GM23248 (cell line): ENCODE data around the gene ADSS1. TPM values are rescaled to one million over a fixed set of nuclear protein-coding genes. Genes with fewer than 3 reads are reported as not detected.

ENCODE experiments used
- DNase-seq: peaks from one replicate; pipeline ENCODE4 v3.0.0-alpha.2; 2015
- H2AFZ ChIP-seq: fragments of 200-600 bp; sonication (generic); 2 replicates; pipeline ENCODE4 v1.6.1; 2016; ENCODE audit warnings: antibody characterized with exemption
- H3F3A ChIP-seq: fragments of 200-600 bp; sonication (generic); 2 replicates; pipeline ENCODE4 v1.6.1; 2016; ENCODE audit warnings: mild to moderate bottlenecking, antibody characterized with exemption, mixed run types; ENCODE audit not compliant: insufficient read depth
- H3K27ac ChIP-seq: fragments of 200-600 bp; sonication (generic); 2 replicates; pipeline ENCODE4 v1.5.1; 2016; ENCODE audit warnings: mild to moderate bottlenecking
- H3K27me3 ChIP-seq: fragments of 200-600 bp; sonication (generic); replicated peaks from 2 replicates; pipeline ENCODE4 v1.6.1; 2016; ENCODE audit warnings: mild to moderate bottlenecking; ENCODE audit not compliant: insufficient read depth
- H3K36me3 ChIP-seq: fragments of 200-600 bp; sonication (generic); 2 replicates; pipeline ENCODE4 v1.6.1; 2016; ENCODE audit warnings: low read depth, mild to moderate bottlenecking
- H3K4me1 ChIP-seq: fragments of 200-600 bp; sonication (generic); 2 replicates; pipeline ENCODE4 v1.6.1; 2016; ENCODE audit warnings: mild to moderate bottlenecking; ENCODE audit not compliant: insufficient read depth
- H3K4me2 ChIP-seq: fragments of 200-600 bp; sonication (generic); one replicate; pipeline ENCODE4 v1.6.1; 2016; ENCODE audit warnings: mild to moderate bottlenecking; ENCODE audit not compliant: unreplicated experiment
- H3K4me3 ChIP-seq: fragments of 200-600 bp; sonication (generic); 2 replicates; pipeline ENCODE4 v1.5.1; 2016; ENCODE audit warnings: mild to moderate bottlenecking
- H3K79me2 ChIP-seq: fragments of 200-600 bp; sonication (generic); 2 replicates; pipeline ENCODE4 v1.6.1; 2016; ENCODE audit warnings: mild to moderate bottlenecking; ENCODE audit not compliant: insufficient read depth
- H3K9ac ChIP-seq: fragments of 200-600 bp; sonication (generic); 2 replicates; pipeline ENCODE4 v1.6.1; 2016; ENCODE audit warnings: mild to moderate bottlenecking
- H3K9me2 ChIP-seq: fragments of 200-600 bp; sonication (generic); 2 replicates; pipeline ENCODE4 v1.6.1; 2016; ENCODE audit warnings: mixed run types, mild to moderate bottlenecking, moderate library complexity; ENCODE audit not compliant: insufficient read depth
- H3K9me3 ChIP-seq: fragments of 200-600 bp; sonication (generic); one replicate; pipeline ENCODE4 v1.6.1; 2017; ENCODE audit warnings: low read depth
- H4K20me1 ChIP-seq: fragments of 200-600 bp; sonication (generic); 2 replicates; pipeline ENCODE4 v1.6.0; 2016; ENCODE audit not compliant: insufficient read depth
- EZH2 ChIP-seq: fragments of 200-600 bp; sonication (generic); IDR thresholded peaks from 2 replicates; pipeline ENCODE4 v1.6.1; 2018; ENCODE audit warnings: antibody characterized with exemption, mild to moderate bottlenecking; ENCODE audit not compliant: insufficient read depth, poor library complexity, severe bottlenecking
- EZH2phosphoT487 ChIP-seq: fragments of 200-600 bp; sonication (generic); IDR thresholded peaks from 2 replicates; pipeline ENCODE4 v1.6.1; 2018; ENCODE audit warnings: antibody characterized with exemption, moderate library complexity, mild to moderate bottlenecking, low read depth; ENCODE audit not compliant: insufficient read depth
- WGBS, 2 experiments: methylation state at CpG; one replicate each; pipeline ENCODE4 v1.1.6; 2015 to 2017; ENCODE audit warnings: low lambda C conversion rate in 2 of 2, low coverage in 1 of 2; ENCODE audit errors: missing lambda C conversion rate in 2 of 2; 5-methylcytosine and 5-hydroxymethylcytosine counted together
- in situ Hi-C: fragments of 300-500 bp; cut with MboI; formaldehyde crosslinking; loops from 2 replicates; pipeline ENCODE4 v1.15.0; 2020
- polyA plus RNA-seq: library from polyadenylated mRNA; unstranded; fragments of >200 nt; fragmentation: Nextera tagmentation; extraction: Ambion mirVana; gene quantifications from 2 replicates; pipeline ENCODE4 v1.2.1, GENCODE V29; 2016
- total RNA-seq: library from RNA; depleted of rRNA; stranded (reverse); fragments of >200 nt; shearing (Covaris generic); gene quantifications from 2 replicates; pipeline ENCODE4 v1.2.3, GENCODE V29; 2014

ADSS1 gene
- total and polyA plus RNA-seq, 2 experiments from 2014 or later: 3.7 to 7.1 TPM

DNA sequence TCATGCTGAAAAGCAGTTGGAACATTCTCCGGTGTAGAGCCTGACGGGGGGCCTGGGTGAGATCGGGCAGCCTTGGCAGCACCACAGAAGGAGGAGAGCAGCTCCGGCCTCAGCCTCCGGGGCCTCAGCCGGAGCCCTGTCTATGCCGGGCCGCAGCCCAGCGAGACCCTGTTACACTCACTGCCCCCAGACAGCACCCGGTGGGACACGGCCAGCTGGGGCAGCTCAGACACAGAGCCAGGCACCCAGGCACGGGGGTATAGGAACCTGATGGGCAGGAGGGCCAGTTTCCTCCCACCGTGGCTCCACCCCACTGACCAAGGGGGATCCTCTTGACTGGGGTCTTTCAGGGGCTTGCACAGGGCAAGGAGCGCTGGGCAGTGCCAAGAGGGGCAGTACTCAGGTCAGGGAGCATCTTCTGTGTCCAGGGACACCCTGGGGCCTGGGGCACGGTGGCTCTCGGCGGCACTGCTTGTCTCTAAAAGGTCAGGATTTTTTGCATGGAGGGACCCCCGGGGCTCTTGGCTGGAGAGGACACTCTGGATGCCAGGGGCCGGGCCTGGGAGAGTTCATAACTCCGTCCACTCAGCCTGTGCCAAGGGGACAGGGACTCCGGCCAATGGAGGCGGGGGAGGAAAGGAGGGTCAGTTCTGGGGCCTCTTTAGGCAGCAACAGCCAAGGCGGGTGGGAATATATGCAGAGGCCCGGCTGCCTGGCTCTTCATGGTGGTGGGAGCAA, 25.2 kb upstream of the ADSS1 start:
- H3K4me2 ChIP-seq: no peak overlapping the region
- H3K9ac ChIP-seq: no peak overlapping the region
- no peak for DNase-seq
- H2AFZ ChIP-seq: no peak overlapping the region
- no peaks in the 10 kb centered on the region for H3K27me3 ChIP-seq
- no peaks in the 10 kb centered on the region for H3K9me2 ChIP-seq
- H3K9me3 ChIP-seq: no peaks in the 10 kb centered on the region
- H3K4me3 ChIP-seq: no peak overlapping the region
- no peaks in the 10 kb centered on the region; the same call in 1 of the 2 replicates for H3K36me3 ChIP-seq
- H3K4me1 ChIP-seq: 0 out of 2 replicates have a peak, but pooled peaks cover 5% of the 10 kb centered on the region
- in situ Hi-C loops: no loop called here
- 88 to 89% methylated on average over 23 of the region's 24 CpGs for WGBS, 2 experiments
- peaks cover 3% of the 10 kb centered on the region; the same call in 1 of the 2 replicates for H4K20me1 ChIP-seq
- H3K79me2 ChIP-seq: peaks cover 67% of the 10 kb centered on the region
- TF ChIP-seq EZH2 (no peak), EZH2phosphoT487 (no peak)
- H3K27ac ChIP-seq: no peak overlapping the region
- no peaks in the 10 kb centered on the region for H3F3A ChIP-seq

DNA sequence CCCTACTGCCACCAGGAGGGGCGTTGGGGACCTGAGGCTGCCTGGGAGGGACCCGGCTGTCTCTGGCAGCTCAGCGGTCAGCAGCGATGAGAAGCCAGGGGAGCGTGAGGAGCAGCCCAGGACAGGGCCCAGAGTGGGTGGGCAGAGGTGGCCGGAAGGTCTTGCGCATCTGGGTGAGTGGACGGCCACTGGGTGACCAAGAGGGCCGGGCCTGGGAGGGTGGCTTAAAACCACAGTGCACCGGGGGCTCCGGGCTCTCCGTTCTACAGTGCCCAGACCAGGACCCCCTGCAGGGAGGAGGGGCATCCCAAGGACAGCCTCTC, 24.6 kb upstream of the ADSS1 start:
- TF ChIP-seq EZH2phosphoT487 (no peak), EZH2 (no peak)
- Histone ChIP-seq H3K9me3 (no peaks in the 10 kb centered on the region), H3K9ac (no peak overlapping the region), H3K4me2 (no peak overlapping the region), H3K36me3 (no peaks in the 10 kb centered on the region; the same call in 1 of the 2 replicates), H3K9me2 (no peaks in the 10 kb centered on the region), H3F3A (no peaks in the 10 kb centered on the region), H3K79me2 (peaks cover 62% of the 10 kb centered on the region), H3K4me1 (0 out of 2 replicates have a peak, but pooled peaks cover 5% of the 10 kb centered on the region), H2AFZ (no peak overlapping the region), H3K27ac (no peak overlapping the region), H3K4me3 (no peak overlapping the region), H4K20me1 (peaks cover 3% of the 10 kb centered on the region; the same call in 1 of the 2 replicates), H3K27me3 (no peaks in the 10 kb centered on the region)
- 93 to 97% methylated on average over 12 of the region's 12 CpGs for whole genome bisulfite sequencing, 2 experiments
- DNase-seq: no peak
- in situ Hi-C loops: no loop called here

DNA sequence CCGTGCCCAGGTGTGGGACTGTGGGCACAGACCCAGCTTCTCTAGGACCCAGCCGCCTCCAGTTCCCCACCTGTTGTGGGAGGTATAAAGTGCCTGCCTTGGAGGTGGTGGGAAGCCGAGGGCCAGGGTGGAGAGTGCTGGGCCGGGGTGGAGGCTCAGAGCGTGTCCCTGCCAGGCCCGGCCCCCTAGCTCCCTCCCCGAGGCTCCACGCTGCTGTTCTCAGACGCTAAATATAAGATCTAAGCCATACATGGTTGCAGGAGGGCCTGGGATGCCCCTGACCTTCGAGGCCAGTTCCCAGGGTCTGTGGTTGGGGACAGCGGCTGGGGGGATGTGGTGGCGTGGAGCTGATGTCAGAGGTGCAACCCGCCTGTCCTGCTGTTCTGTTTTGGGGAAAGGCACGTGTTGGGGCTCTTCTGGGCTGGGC, 23.8 kb upstream of the ADSS1 start:
- H4K20me1 ChIP-seq: peaks cover 3% of the 10 kb centered on the region; the same call in 1 of the 2 replicates
- no peak overlapping the region for H3K4me3 ChIP-seq
- no peak for DNase-seq
- 0 out of 2 replicates have a peak, but pooled peaks cover 5% of the 10 kb centered on the region for H3K4me1 ChIP-seq
- peaks cover 53% of the 10 kb centered on the region for H3K79me2 ChIP-seq
- in situ Hi-C loops: no loop called here
- no peaks in the 10 kb centered on the region for H3K9me3 ChIP-seq
- H3K27me3 ChIP-seq: no peaks in the 10 kb centered on the region
- no peak overlapping the region for H3K9ac ChIP-seq
- H3K36me3 ChIP-seq: no peaks in the 10 kb centered on the region; the same call in 1 of the 2 replicates
- 79 to 81% methylated on average over 14 of the region's 14 CpGs for WGBS, 2 experiments
- no peaks in the 10 kb centered on the region for H3K9me2 ChIP-seq
- H3F3A ChIP-seq: no peaks in the 10 kb centered on the region
- H3K27ac ChIP-seq: no peak overlapping the region
- no peak overlapping the region for H3K4me2 ChIP-seq
- no peak overlapping the region for H2AFZ ChIP-seq
- TF ChIP-seq EZH2: no peak
- TF ChIP-seq EZH2phosphoT487: no peak

DNA sequence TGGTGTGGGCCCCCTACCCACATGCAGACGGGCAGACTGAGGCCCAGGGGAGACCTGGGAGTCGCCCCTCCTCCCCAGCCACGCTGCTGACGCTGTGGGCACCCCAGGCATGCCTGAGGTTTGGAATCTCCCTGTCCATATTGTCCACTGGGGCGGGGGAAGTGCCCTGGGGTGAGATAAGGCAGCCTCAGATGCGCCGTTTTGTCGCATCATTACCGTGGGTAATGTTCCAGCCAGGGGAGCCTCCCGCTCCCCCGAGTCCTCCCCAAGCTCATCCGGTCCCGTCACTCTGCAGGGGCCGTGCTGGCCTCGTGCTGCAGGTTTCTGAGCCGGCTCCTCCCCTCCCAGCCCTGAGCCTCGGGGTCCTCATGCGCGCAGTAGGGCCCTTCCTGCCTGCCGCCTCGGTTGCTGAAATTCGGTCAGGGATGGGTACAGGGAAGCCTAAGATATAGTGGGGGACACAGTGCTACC, 23.2 kb upstream of the ADSS1 start:
- in situ Hi-C loops: no loop called here
- Histone ChIP-seq H3K9me3 (no peaks in the 10 kb centered on the region), H3K4me3 (no peak overlapping the region), H3K4me1 (0 out of 2 replicates have a peak, but pooled peaks cover 5% of the 10 kb centered on the region), H3K9ac (no peak overlapping the region), H3K79me2 (peaks cover 48% of the 10 kb centered on the region), H3K4me2 (no peak overlapping the region), H4K20me1 (peaks cover 3% of the 10 kb centered on the region; the same call in 1 of the 2 replicates), H3K27me3 (no peaks in the 10 kb centered on the region), H3K27ac (no peak overlapping the region), H3F3A (no peaks in the 10 kb centered on the region), H2AFZ (no peak overlapping the region), H3K9me2 (no peaks in the 10 kb centered on the region), H3K36me3 (no peaks in the 10 kb centered on the region; the same call in 1 of the 2 replicates)
- DNase-seq: no peak
- TF ChIP-seq EZH2phosphoT487 (no peak), EZH2 (no peak)
- 90 to 91% methylated on average over 22 of the region's 22 CpGs for WGBS, 2 experiments
